HG03280 (cell line): Measurements from ENCODE around the gene CCDC32.
A peak's percentile ranks its signal among the peaks of the same experiment; 100 is the strongest.

Experiments used
- ATAC-seq: cut with Tn5 transposase; IDR thresholded peaks from one replicate; pipeline ENCODE4 v1.9.1; 2021; ENCODE audit warnings: mild to moderate bottlenecking, moderate library complexity; ENCODE audit not compliant: unreplicated experiment

Gene CCDC32

GRCh38 chr15:40567111-40567510, 2.3 kb upstream of the CCDC32 start:
- no peak for ATAC-seq

GRCh38 chr15:40565333-40566238, 744 bp upstream of the CCDC32 start:
- no peak for ATAC-seq

- no peak for ATAC-seq
Observed at GRCh38 chr15:40563426-40563825, 1.4 kb downstream of the CCDC32 start.

- no peak for ATAC-seq
Observed at GRCh38 chr15:40562691-40563090, 2.2 kb downstream of the CCDC32 start.

- ATAC-seq, result no peak
Observed at GRCh38 chr15:40558952-40559742, 5.7 kb downstream of the CCDC32 start.

GRCh38 chr15:40555876-40556275, 9.0 kb downstream of the CCDC32 start:
- ATAC-seq, result no peak

GRCh38 chr15:40554161-40554525, 10.7 kb downstream of the CCDC32 start:
- ATAC-seq, result no peak

- ATAC-seq, result peak; percentile 73
Observed at GRCh38 chr15:40550341-40551037, 14.4 kb downstream of the CCDC32 start.

GRCh38 chr15:40549894-40550293, 14.9 kb downstream of the CCDC32 start:
- ATAC-seq, result peak; percentile 4

GRCh38 chr15:40548610-40549009, 16.2 kb downstream of the CCDC32 start:
- ATAC-seq, result no peak

- no peak for ATAC-seq
Observed at GRCh38 chr15:40545457-40545856, 19.4 kb downstream of the CCDC32 start.

- peak; percentile 52 for ATAC-seq
Observed at GRCh38 chr15:40543631-40544294, 21.1 kb downstream of the CCDC32 start.

GRCh38 chr15:40543082-40543481, 21.8 kb downstream of the CCDC32 start:
- peak; percentile 45 for ATAC-seq

GRCh38 chr15:40538976-40539375, 25.9 kb downstream of the CCDC32 start:
- no peak for ATAC-seq

GRCh38 chr15:40536501-40536900, 28.3 kb downstream of the CCDC32 start:
- no peak for ATAC-seq

GRCh38 chr15:40534371-40534770, 30.5 kb downstream of the CCDC32 start:
- ATAC-seq, result no peak

- no peak for ATAC-seq
Observed at GRCh38 chr15:40533763-40534364, 31.0 kb downstream of the CCDC32 start.

- ATAC-seq, result no peak
Observed at GRCh38 chr15:40528801-40529200, 36.0 kb downstream of the CCDC32 start.

GRCh38 chr15:40525855-40526254, 39.0 kb downstream of the CCDC32 start:
- ATAC-seq, result no peak

GRCh38 chr15:40523611-40524010, 41.2 kb downstream of the CCDC32 start:
- no peak for ATAC-seq
